A549 (cell line): ENCODE results near the gene CLIC4. TPM values are rescaled to one million over a fixed set of nuclear protein-coding genes. Genes with fewer than 3 reads are reported as not detected.

Experiments
- ATAC-seq, 2 experiments: fragments of 200-7000 bp in 1 of 2; fragments of >200 bp in 1 of 2; cut with Nextera tagmentation in 1 of 2; cut with Tn5 transposase in 1 of 2; 3 replicates each; pipeline versions ENCODE4 v1.8.0 to v1.9.1; 2018 to 2020; ENCODE audit warnings: mild to moderate bottlenecking in 1 of 2, moderate library complexity in 1 of 2
- CTCF ChIA-PET: fragments of 300-600 bp; sonication (Branson Sonifier 250); formaldehyde crosslinking; extraction: SDS; loops from one replicate; lab custom pipeline; 2021; ENCODE audit warnings: antibody characterized with exemption, inconsistent platforms; lab: Yijun Ruan, JAX
- POLR2A ChIA-PET: fragments of 350-600 bp; formaldehyde crosslinking; extraction: SDS; loops from one replicate; lab custom pipeline; 2021; ENCODE audit warnings: antibody characterized with exemption, inconsistent platforms; lab: Yijun Ruan, JAX
- DNase-seq, 2 experiments: peaks; one replicate each; pipeline versions ENCODE4 v3.0.0 to v3.0.0-alpha.2; 2011 to 2016; ENCODE audit warnings: low read depth in 1 of 2, low spot score in 1 of 2
- FAIRE-seq: peaks from 2 replicates; lab custom pipeline; 2011; peaks lifted over from hg19 to GRCh38; lab: Jason Lieb, UNC
- H3K27ac ChIP-seq, 2 experiments: fragments of >200 bp; sonication (Bioruptor Twin); formaldehyde crosslinking; 3 replicates each; pipeline ENCODE4 v1.5.1; 2016 to 2017
- H3K4me1 ChIP-seq: fragments of >200 bp; sonication (Bioruptor Twin); formaldehyde crosslinking; 3 replicates; pipeline ENCODE4 v1.6.1; 2016
- H3K4me2 ChIP-seq: fragments of >200 bp; sonication (Bioruptor Twin); formaldehyde crosslinking; 3 replicates; pipeline ENCODE4 v1.6.1; 2016
- H3K4me3 ChIP-seq: fragments of >200 bp; sonication (Bioruptor Twin); formaldehyde crosslinking; 3 replicates; pipeline ENCODE4 v1.5.1; 2016
- H3K9me3 ChIP-seq: fragments of >200 bp; sonication (Bioruptor Twin); formaldehyde crosslinking; 3 replicates; pipeline ENCODE4 v1.6.1; 2016
- BCL3 ChIP-seq: fragments of >200 bp; sonication (Bioruptor Twin); formaldehyde crosslinking; IDR thresholded peaks from 3 replicates; pipeline ENCODE4 v1.6.1; 2016
- BHLHE40 ChIP-seq: IDR thresholded peaks from 2 replicates; pipeline ENCODE4 v1.6.1; 2012; ENCODE audit warnings: low read depth, low read length, inconsistent platforms
- CBX2 ChIP-seq: fragments of 200-600 bp; sonication (generic); IDR thresholded peaks from 2 replicates; pipeline ENCODE4 v1.6.1; 2016; ENCODE audit warnings: low read depth, mild to moderate bottlenecking, borderline replicate concordance
- CHD2 ChIP-seq: fragments of 150-350 bp; IDR thresholded peaks from 2 replicates; pipeline ENCODE4 v1.6.1; 2014; ENCODE audit warnings: low read length; ENCODE audit not compliant: partially characterized antibody
- CHD4 ChIP-seq: fragments of 200-600 bp; sonication (generic); IDR thresholded peaks from 2 replicates; pipeline ENCODE4 v1.6.1; 2016; ENCODE audit warnings: antibody characterized with exemption, mild to moderate bottlenecking, borderline replicate concordance
- CTCF ChIP-seq: fragments of >200 bp; sonication (Bioruptor Twin); formaldehyde crosslinking; IDR thresholded peaks from 3 replicates; pipeline ENCODE4 v1.5.1; 2016
- E2F6 ChIP-seq: IDR thresholded peaks from 2 replicates; pipeline ENCODE4 v1.6.1; 2012; ENCODE audit warnings: low read depth, borderline replicate concordance
- EHMT2 ChIP-seq: fragments of 200-600 bp; sonication (generic); IDR thresholded peaks from 2 replicates; pipeline ENCODE4 v1.6.1; 2016; ENCODE audit warnings: antibody characterized with exemption, low read depth, mild to moderate bottlenecking, moderate library complexity
- EP300 ChIP-seq, 2 experiments: fragments of >200 bp; sonication (Bioruptor Twin); formaldehyde crosslinking; IDR thresholded peaks; 2 replicates in 1 of 2; 3 replicates in 1 of 2; pipeline ENCODE4 v1.6.1; 2016 to 2017
- FOSB ChIP-seq: fragments of 250-450 bp; sonication (Bioruptor Pico); IDR thresholded peaks from 2 replicates; pipeline ENCODE4 v1.5.0; 2020; ENCODE audit warnings: mild to moderate bottlenecking, moderate library complexity
- FOSL2 ChIP-seq, 2 experiments: fragments of 450-650 bp in 1 of 2; fragments of >200 bp in 1 of 2; sonication (Bioruptor Twin) in 1 of 2; formaldehyde crosslinking; IDR thresholded peaks; 2 replicates each; pipeline versions ENCODE4 v1.5.0 to v1.6.1; 2016 to 2020; ENCODE audit warnings: mild to moderate bottlenecking in 1 of 2, moderate library complexity in 1 of 2
- HDAC2 ChIP-seq: fragments of 200-600 bp; sonication (generic); IDR thresholded peaks from 2 replicates; pipeline ENCODE4 v1.6.1; 2016
- HMGXB4 ChIP-seq: fragments of 250-450 bp; sonication (Bioruptor Pico); IDR thresholded peaks from 2 replicates; pipeline ENCODE4 v1.5.0; 2021; ENCODE audit warnings: mild to moderate bottlenecking, moderate library complexity, borderline replicate concordance
- HOXB13 ChIP-seq: fragments of 250-450 bp; sonication (Bioruptor Pico); IDR thresholded peaks from 2 replicates; pipeline ENCODE4 v1.5.0; 2020; ENCODE audit warnings: low read depth, mild to moderate bottlenecking, moderate library complexity
- HOXB5 ChIP-seq: fragments of 250-450 bp; sonication (Bioruptor Pico); IDR thresholded peaks from 2 replicates; pipeline ENCODE4 v1.5.0; 2020; ENCODE audit warnings: mild to moderate bottlenecking, moderate library complexity
- JUNB ChIP-seq: fragments of >200 bp; sonication (Bioruptor Twin); formaldehyde crosslinking; IDR thresholded peaks from 2 replicates; pipeline ENCODE4 v1.6.1; 2016
- KDM5A ChIP-seq: fragments of 200-600 bp; sonication (generic); IDR thresholded peaks from 2 replicates; pipeline ENCODE4 v1.6.1; 2016; ENCODE audit warnings: antibody characterized with exemption, mild to moderate bottlenecking
- MAFK ChIP-seq: fragments of 450-650 bp; IDR thresholded peaks from 2 replicates; pipeline ENCODE4 v1.6.1; 2014; ENCODE audit not compliant: partially characterized antibody
- MAX ChIP-seq: IDR thresholded peaks from 2 replicates; pipeline ENCODE4 v1.6.1; 2012
- NR3C1 ChIP-seq: fragments of >200 bp; sonication (Bioruptor Twin); formaldehyde crosslinking; IDR thresholded peaks from 3 replicates; pipeline ENCODE4 v1.6.1; 2017
- PBX3 ChIP-seq: IDR thresholded peaks from 2 replicates; pipeline ENCODE4 v1.6.1; 2012
- POLR2A ChIP-seq: IDR thresholded peaks from 2 replicates; pipeline ENCODE4 v1.6.1; 2012; ENCODE audit warnings: mild to moderate bottlenecking, low read length
- RAD21 ChIP-seq, 2 experiments: fragments of >200 bp in 1 of 2; sonication (Bioruptor Twin) in 1 of 2; formaldehyde crosslinking in 1 of 2; IDR thresholded peaks in 1 of 2; conservative IDR thresholded peaks in 1 of 2; 2 replicates in 1 of 2; 3 replicates in 1 of 2; pipeline ENCODE4 v1.6.1; 2012 to 2018; ENCODE audit warnings: inconsistent platforms in 1 of 2
- REST ChIP-seq: fragments of 200-600 bp; sonication (generic); IDR thresholded peaks from 2 replicates; pipeline ENCODE4 v1.6.1; 2016; ENCODE audit warnings: antibody characterized with exemption, mild to moderate bottlenecking, moderate library complexity
- RFX5 ChIP-seq: fragments of 450-650 bp; IDR thresholded peaks from 2 replicates; pipeline ENCODE4 v1.7.1; 2014; ENCODE audit warnings: antibody characterized with exemption, mild to moderate bottlenecking, moderate library complexity
- SMC3 ChIP-seq: fragments of >200 bp; sonication (Bioruptor Twin); formaldehyde crosslinking; IDR thresholded peaks from 3 replicates; pipeline ENCODE4 v1.6.1; 2018; ENCODE audit warnings: inconsistent platforms
- TP53 ChIP-seq: fragments of 250-450 bp; sonication (Bioruptor Pico); IDR thresholded peaks from 2 replicates; pipeline ENCODE4 v1.5.0; 2021; ENCODE audit warnings: mild to moderate bottlenecking, moderate library complexity
- ZSCAN20 ChIP-seq: fragments of 250-450 bp; sonication (Bioruptor Pico); IDR thresholded peaks from 2 replicates; pipeline ENCODE4 v1.8.0; 2022; ENCODE audit warnings: mild to moderate bottlenecking, moderate library complexity
- WGBS: methylation state at CpG from one replicate; pipeline ENCODE4 v1.1.6; 2017; ENCODE audit errors: missing lambda C conversion rate; 5-methylcytosine and 5-hydroxymethylcytosine counted together
- polyA plus RNA-seq, 4 experiments: library from polyadenylated mRNA; depleted of rRNA in 3 of 4; stranded (reverse); fragments of >200 nt; fragmentation: RNase III in 1 of 4; extraction: RNeasy Plus Mini Kit Qiagen cat#74134 plus additional on column Dnase treatment in 1 of 4; gene quantifications; 2 replicates in 3 of 4; 3 replicates in 1 of 4; pipeline ENCODE4 v1.2.3, GENCODE V29; 2011 to 2017

The CLIC4 gene
- polyA plus RNA-seq, 2 of the 4 experiments (the other 2 are of a cell fraction) = 52.1 to 97.4 TPM

GRCh38 chr1:24770881-24771280 lies 25.6 kb downstream of the CLIC4 start:
- ATAC-seq = no peak
- no peak for TF ChIP-seq FOSB (CRISPR knock-in tag)
- no peak for TF ChIP-seq CHD4
- no peak for TF ChIP-seq EHMT2
- no peak for TF ChIP-seq E2F6
- no peak for TF ChIP-seq CHD2
- no peak for TF ChIP-seq EP300 (IDR thresholded peaks at IDR 0.05)
- TF ChIP-seq SMC3 = no peak
- no peak for TF ChIP-seq BCL3
- no peak for TF ChIP-seq MAX
- no peak for TF ChIP-seq KDM5A
- no peak for TF ChIP-seq TP53 (CRISPR knock-in tag)
- TF ChIP-seq JUNB = no peak
- no peak for TF ChIP-seq MAFK
- no peak for TF ChIP-seq ZSCAN20 (CRISPR knock-in tag)
- TF ChIP-seq, all 56 proteins: peak for 0
- peak overlapping the region; percentile 48 to 59; a peak in 5 of 6 replicates for H3K27ac ChIP-seq
- H3K4me3 ChIP-seq = no peak overlapping the region
- no peaks in the 10 kb centered on the region for H3K9me3 ChIP-seq
- WGBS = 91% methylated on average over 5 of the region's 5 CpGs
- CTCF ChIA-PET = interaction anchor here (0.7 to 0.9 kb wide), 2 partner anchors 41 to 64 kb away, joined by 3 read pairs; no protein-coding TSS in a partner anchor
- H3K4me1 ChIP-seq = peaks cover 29% of the 10 kb centered on the region
- no peak for DNase-seq
- H3K4me2 ChIP-seq = peak overlapping the region; percentile 50; the same call in 2 of the 3 replicates
- POLR2A ChIA-PET = interaction anchor here (1.0 kb wide), 1 partner anchor 26 kb away, joined by 9 read pairs; the partner anchor contains the start of gene CLIC4
- FAIRE-seq = no peak

GRCh38 chr1:24771574-24771973 lies 26.3 kb downstream of the CLIC4 start:
- ChIA-PET CTCF (interaction anchor here (1.0 kb wide), 1 partner anchor 83 kb away, joined by 4 read pairs; no protein-coding TSS in a partner anchor), POLR2A (no interaction called here)
- FAIRE-seq = no peak
- no peak for ATAC-seq
- DNase-seq = no peak
- Histone ChIP-seq H3K4me2 (no peak overlapping the region), H3K9me3 (no peaks in the 10 kb centered on the region), H3K27ac (no peak overlapping the region), H3K4me1 (peaks cover 26% of the 10 kb centered on the region), H3K4me3 (no peak overlapping the region)
- TF ChIP-seq NR3C1 (no peak), HDAC2 (no peak), HOXB5 (CRISPR knock-in tag) (no peak), RFX5 (no peak), FOSL2 (IDR thresholded peaks at IDR 0.05) (no peak), FOSL2 (CRISPR knock-in tag; IDR thresholded peaks at IDR 0.05) (no peak), REST (no peak), CTCF (no peak), CBX2 (no peak), ZSCAN20 (CRISPR knock-in tag) (no peak), POLR2A (no peak), TP53 (CRISPR knock-in tag) (no peak), HOXB13 (no peak), RAD21 (conservative IDR thresholded peaks at IDR 0.05 in 1 of 2, IDR thresholded peaks at IDR 0.05 in 1 of 2) (no peak), HMGXB4 (CRISPR knock-in tag) (no peak), BHLHE40 (no peak), PBX3 (no peak)
